Naive B cell (primary cell): Measurements from ENCODE around the gene COL6A1. TPM values are rescaled to one million over a fixed set of nuclear protein-coding genes. Genes with fewer than 3 reads are reported as not detected.
"Not testable (repeated sequence)": the region's sequence is repeated elsewhere in the genome, so short reads cannot be mapped to it uniquely, and the experiment has no call there.

Experiments
- ATAC-seq, 2 donors: fragments of 150-1000 bp; cut with Tn5 transposase; 2 replicates each; pipeline ENCODE4 v1.10.0; 2021; ENCODE audit warnings: low read depth in 2 of 2, mild to moderate bottlenecking in 2 of 2, moderate library complexity in 2 of 2
- DNase-seq: peaks from one replicate; pipeline ENCODE4 v3.0.0; 2022
- H3K27ac Mint-ChIP-seq, 6 donors: one replicate each; pipeline ENCODE4 v1.8.0; 2020 to 2022; ENCODE audit warnings: mild to moderate bottlenecking in 6 of 6, mixed read lengths in 6 of 6, moderate library complexity in 5 of 6, inconsistent platforms in 2 of 6
- H3K27me3 Mint-ChIP-seq, 3 donors: one replicate each; pipeline ENCODE4 v1.8.0; 2021 to 2022; ENCODE audit warnings: mixed read lengths in 3 of 3, mild to moderate bottlenecking in 1 of 3
- H3K36me3 Mint-ChIP-seq, 2 donors: one replicate each; pipeline ENCODE4 v1.8.0; 2020 to 2022; ENCODE audit warnings: mixed read lengths in 2 of 2, inconsistent platforms in 1 of 2, mild to moderate bottlenecking in 1 of 2
- H3K4me1 Mint-ChIP-seq, 3 donors: one replicate each; pipeline ENCODE4 v1.8.0; 2020 to 2022; ENCODE audit warnings: mixed read lengths in 3 of 3, inconsistent platforms in 1 of 3, mild to moderate bottlenecking in 1 of 3, moderate library complexity in 1 of 3
- H3K4me3 Mint-ChIP-seq, 8 donors: one replicate each; pipeline ENCODE4 v1.8.0; 2020 to 2022; ENCODE audit warnings: mild to moderate bottlenecking in 8 of 8, mixed read lengths in 8 of 8, moderate library complexity in 8 of 8, inconsistent platforms in 2 of 8
- H3K9me3 Mint-ChIP-seq, 7 donors: one replicate each; pipeline ENCODE4 v1.8.0; 2020 to 2022; ENCODE audit warnings: mixed read lengths in 7 of 7, mild to moderate bottlenecking in 5 of 7, inconsistent platforms in 2 of 7, moderate library complexity in 1 of 7
- polyA plus RNA-seq, 6 donors: library from polyadenylated mRNA; unstranded; fragments of 300-500 nt; fragmentation: Illumina TruSeq; gene quantifications; one replicate each; pipeline ENCODE4 v1.2.3, GENCODE V29; 2021; ENCODE audit warnings: low read depth in 6 of 6

The COL6A1 gene
- polyA plus RNA-seq, 6 donors from 2014 or later, result not detected

DNA sequence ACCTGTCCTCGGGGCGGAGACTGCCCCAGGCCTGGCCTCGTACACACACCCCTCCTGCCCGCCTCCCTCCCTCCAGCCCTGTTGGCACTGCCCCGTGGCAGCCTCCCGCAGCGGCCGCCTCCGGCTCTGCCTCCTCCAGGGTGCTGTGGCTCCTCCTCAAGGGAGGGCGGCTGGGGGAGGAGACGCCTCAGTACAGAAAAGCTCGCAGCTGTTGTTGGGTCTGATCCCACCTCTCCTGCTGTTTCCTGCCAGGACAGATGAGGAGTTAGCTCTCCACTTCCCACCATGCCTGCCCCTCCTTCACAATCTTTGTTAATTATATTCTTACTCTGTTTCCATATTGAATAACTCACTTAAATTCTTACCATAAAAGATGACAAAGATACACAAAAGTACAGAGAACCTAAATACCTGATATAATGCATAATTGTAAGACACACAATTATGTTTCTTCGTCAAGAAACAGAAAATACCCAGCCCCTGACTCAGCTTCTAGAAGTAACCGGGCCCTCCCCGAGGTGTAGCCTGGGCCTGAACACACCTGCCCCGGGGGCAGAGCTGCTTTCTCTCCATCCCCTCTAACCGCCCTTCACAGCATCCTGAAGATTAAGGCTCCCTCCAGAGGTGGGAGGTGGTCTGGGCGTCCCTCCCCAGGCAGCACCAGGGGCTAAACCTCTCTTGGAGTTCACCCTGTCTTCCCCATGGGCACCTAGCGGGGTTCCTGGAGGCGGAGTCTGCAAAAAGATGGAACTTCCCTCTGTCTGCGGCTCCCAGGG, 30.6 kb upstream of the COL6A1 start:
- Mint-ChIP-seq H3K9me3 (peaks cover 0 to 6% (median 2%) of the 10 kb centered on the region in 7 donors), H3K4me3 (no peak overlapping the region), H3K27ac (no peak overlapping the region), H3K36me3 (no peaks in the 10 kb centered on the region), H3K4me1 (no peaks in the 10 kb centered on the region), H3K27me3 (peaks cover 6 to 15% (median 8%) of the 10 kb centered on the region in 3 donors)
- DNase-seq (no peak), ATAC-seq (no peak)

DNA sequence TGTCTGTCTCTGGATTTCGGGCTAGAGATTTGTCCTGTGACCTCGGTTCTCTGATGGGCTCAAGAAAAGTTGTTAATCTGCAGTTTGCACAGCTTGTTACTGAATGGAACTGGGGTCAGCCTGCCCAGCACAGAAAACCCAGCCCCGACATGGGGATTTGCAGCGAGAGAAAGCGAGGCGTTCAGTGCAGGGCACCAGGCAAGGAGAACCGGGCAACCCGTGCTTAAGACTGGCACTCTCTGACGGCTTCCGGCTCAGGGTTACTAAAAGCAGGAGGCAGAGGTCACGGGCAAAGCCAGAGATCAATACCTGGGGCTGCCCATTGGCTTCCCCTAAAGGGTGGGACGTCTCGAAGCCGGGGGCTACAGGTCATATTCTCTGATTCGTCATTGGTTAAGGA, 29.9 kb upstream of the COL6A1 start:
- DNase-seq (no peak), ATAC-seq (no peak)
- H3K36me3 Mint-ChIP-seq, result no peaks in the 10 kb centered on the region
- H3K27me3 Mint-ChIP-seq, result peaks cover 13 to 23% (median 15%) of the 10 kb centered on the region in 3 donors
- no peaks in the 10 kb centered on the region for H3K4me1 Mint-ChIP-seq
- peaks cover 0 to 6% (median 3%) of the 10 kb centered on the region in 7 donors for H3K9me3 Mint-ChIP-seq
- H3K27ac Mint-ChIP-seq, result no peak overlapping the region
- H3K4me3 Mint-ChIP-seq, result no peak overlapping the region

DNA sequence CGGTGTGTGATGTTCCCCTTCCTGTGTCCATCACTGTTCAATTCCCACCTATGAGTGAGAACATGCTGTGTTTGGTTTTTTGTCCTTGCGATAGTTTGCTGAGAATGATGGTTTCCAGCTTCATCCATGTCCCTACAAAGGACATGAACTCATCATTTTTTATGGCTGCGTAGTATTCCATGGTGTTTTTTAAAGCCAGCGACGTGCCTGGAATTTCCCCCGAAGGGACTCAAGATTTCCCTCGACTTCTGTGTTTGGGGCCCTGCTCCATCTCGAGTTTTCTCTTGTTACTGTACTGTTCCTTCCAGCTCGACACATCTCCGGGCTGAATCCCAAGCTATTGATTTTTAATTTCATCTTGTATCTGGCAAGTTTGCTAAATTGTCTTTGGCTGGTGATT, 29.0 kb upstream of the COL6A1 start:
- not testable (repeated sequence) for ATAC-seq, H3K4me3 Mint-ChIP-seq, DNase-seq, H3K36me3 Mint-ChIP-seq, H3K27ac Mint-ChIP-seq, H3K9me3 Mint-ChIP-seq, H3K4me1 Mint-ChIP-seq
- peaks cover 18 to 31% (median 18%) of the 10 kb centered on the region in 3 donors for H3K27me3 Mint-ChIP-seq

DNA sequence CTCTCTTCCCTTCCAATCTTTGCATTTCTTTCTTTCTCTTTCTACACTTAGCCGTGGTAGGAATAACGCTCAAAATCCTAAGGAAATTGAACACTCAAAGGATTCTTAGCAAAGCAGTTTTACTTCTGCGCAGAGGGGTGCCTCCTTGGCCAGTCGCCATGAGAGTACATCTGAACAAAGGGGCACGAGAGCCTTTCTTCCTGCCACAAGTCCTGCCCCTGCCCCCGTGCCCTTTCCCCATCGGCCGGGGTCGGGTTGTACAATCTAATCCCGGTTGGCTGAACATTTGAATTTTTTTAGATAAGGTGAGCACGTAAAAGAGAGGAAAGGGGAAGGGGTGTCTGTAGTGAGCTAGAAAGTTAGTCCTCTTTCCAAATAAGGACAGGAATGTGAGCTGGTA, 28.6 kb upstream of the COL6A1 start:
- peaks cover 0 to 6% (median 3%) of the 10 kb centered on the region in 7 donors for H3K9me3 Mint-ChIP-seq
- no peak for ATAC-seq
- no peak for DNase-seq
- no peaks in the 10 kb centered on the region for H3K36me3 Mint-ChIP-seq
- H3K4me1 Mint-ChIP-seq, result no peaks in the 10 kb centered on the region
- H3K27me3 Mint-ChIP-seq, result peaks cover 18 to 34% (median 20%) of the 10 kb centered on the region in 3 donors
- no peak overlapping the region for H3K4me3 Mint-ChIP-seq
- no peak overlapping the region for H3K27ac Mint-ChIP-seq

DNA sequence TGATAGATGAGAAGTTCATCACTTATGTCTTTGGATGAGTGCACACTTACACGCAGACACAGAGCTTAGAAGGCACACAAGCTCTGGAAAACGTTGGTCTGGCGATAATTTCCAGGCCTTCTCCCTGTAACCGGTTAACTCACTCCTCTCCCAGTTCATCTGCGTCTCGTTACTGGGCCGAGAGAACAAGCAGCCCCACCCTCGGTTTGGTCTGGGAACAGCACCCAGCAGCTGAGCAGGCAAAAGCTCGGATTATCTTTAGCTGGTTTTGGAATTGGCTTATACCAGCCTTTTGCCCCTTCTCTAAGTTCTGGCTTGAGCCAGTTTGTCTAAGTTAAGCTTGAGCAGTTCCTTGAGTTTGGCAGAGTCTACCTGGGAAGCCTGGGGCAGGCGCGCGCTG, 27.3 kb upstream of the COL6A1 start:
- no peaks in the 10 kb centered on the region for H3K4me1 Mint-ChIP-seq
- H3K9me3 Mint-ChIP-seq, result peaks cover 0 to 10% (median 4%) of the 10 kb centered on the region in 7 donors
- no peak for ATAC-seq
- no peak for DNase-seq
- no peaks in the 10 kb centered on the region for H3K36me3 Mint-ChIP-seq
- H3K27me3 Mint-ChIP-seq, result peaks cover 30 to 47% (median 31%) of the 10 kb centered on the region in 3 donors
- no peak overlapping the region for H3K27ac Mint-ChIP-seq
- H3K4me3 Mint-ChIP-seq, result no peak overlapping the region

DNA sequence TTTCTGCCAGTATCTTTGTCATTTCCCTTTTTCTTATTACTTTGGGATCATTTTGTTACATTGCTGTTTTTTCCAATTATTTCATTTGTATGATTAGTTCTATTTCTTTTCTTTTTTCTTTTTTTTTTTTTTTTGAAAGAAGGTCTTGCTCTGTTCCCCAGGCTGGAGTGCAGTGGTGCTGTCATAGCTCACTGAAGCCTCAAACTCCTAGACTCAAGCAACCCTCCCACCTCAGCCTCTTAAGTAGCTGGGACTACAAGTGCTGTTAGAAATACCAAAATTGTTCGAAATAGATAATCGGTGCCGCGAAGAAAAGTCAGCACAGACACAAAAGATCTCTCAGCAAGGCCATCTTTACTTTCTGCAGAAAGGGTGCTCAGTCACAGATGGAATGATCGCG, 26.6 kb upstream of the COL6A1 start:
- ATAC-seq (no peak), DNase-seq (no peak)
- no peaks in the 10 kb centered on the region for H3K4me1 Mint-ChIP-seq
- H3K27ac Mint-ChIP-seq, result peak overlapping the region in 1 of 6 donors; percentile 35
- peaks cover 0 to 10% (median 4%) of the 10 kb centered on the region in 7 donors for H3K9me3 Mint-ChIP-seq
- H3K27me3 Mint-ChIP-seq, result peaks cover 31 to 50% (median 33%) of the 10 kb centered on the region in 3 donors
- no peaks in the 10 kb centered on the region for H3K36me3 Mint-ChIP-seq
- no peak overlapping the region for H3K4me3 Mint-ChIP-seq

DNA sequence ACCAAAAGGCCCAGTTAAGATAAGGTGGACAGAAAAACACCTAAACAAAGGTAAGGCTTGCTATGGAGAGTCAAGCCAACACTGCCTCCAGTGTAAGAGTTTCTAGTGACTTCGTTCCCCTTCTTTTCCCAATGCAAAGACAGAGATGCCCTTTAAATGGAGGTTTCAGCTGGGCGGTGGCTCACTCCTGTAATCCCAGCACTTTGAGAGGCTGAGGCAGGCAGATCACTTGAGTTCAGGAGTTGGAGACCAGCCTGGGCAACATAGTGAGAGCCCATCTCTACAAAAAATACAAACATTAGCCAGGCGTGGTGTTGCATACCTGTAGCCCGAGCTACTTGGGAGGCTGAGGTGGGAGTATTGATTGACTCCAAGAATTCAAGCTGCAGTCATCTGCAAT, 24.0 kb upstream of the COL6A1 start:
- Mint-ChIP-seq H3K4me3 (no peak overlapping the region), H3K27me3 (peaks cover 45 to 50% (median 45%) of the 10 kb centered on the region in 3 donors), H3K27ac (no peak overlapping the region)

DNA sequence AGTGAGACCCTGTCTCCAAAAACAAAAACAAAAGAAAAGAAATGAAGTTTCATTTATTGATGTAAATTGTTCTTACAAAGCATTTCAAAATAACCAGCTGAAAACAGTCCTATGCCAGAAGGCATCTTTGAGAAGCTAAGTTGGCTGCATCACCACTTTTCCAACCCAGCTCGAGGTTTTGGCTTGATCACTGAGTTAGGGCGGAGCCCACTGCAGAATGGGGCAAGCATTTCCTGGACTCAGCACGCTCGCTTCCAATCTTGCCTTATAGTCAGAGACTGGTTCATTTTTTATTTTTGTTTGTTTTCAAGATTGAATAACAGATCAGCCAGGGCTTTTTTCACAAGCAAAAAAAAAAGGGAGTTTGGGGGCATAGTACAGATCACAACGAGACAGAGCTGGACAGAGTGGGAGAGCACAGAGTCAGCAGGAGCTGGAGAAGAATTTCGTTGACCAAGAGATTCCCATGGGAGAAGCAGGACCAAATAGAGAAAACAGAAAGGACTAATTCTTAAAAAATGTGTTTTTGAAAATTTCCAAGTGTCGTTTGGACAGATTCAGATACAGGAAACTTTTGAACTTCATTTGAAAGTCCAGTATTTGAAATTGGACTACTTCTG, 23.5 kb upstream of the COL6A1 start:
- Mint-ChIP-seq H3K9me3 (peaks cover 7 to 33% (median 23%) of the 10 kb centered on the region in 7 donors), H3K4me3 (peak overlapping the region in 1 of 8 donors; percentile 54), H3K36me3 (peaks cover under 1 to 27% of the 10 kb centered on the region in 2 donors), H3K27me3 (peaks cover 45 to 50% (median 48%) of the 10 kb centered on the region in 3 donors), H3K4me1 (no peaks in the 10 kb centered on the region), H3K27ac (peak overlapping the region in 1 of 6 donors; percentile 3)
- no peak for ATAC-seq
- DNase-seq, result no peak

More for the DNA sequence above, 24.0 kb upstream of the COL6A1 start:
- Mint-ChIP-seq H3K4me1 (no peaks in the 10 kb centered on the region), H3K36me3 (peaks cover 0 to 22% of the 10 kb centered on the region in 2 donors), H3K9me3 (peaks cover 9 to 32% (median 22%) of the 10 kb centered on the region in 7 donors)
- ATAC-seq (no peak), DNase-seq (no peak)

DNA sequence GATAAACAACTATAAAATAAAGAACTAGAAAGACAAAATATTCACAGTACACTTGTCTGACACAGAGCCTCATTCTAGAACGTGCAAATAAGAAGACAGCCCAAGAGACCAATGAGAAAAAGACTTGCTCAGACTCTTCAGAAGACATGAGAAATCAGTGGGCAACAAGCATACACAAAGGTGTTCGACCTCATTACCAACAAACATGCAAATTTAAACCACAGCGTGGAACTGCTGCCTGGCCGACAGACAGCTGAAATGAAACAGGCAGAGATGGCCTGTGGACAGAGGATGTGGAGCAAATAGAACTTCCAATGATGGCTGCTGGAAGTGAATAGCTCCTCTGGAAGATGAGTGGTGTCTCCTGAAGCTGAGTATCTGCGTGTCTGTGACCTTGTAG, 22.4 kb upstream of the COL6A1 start:
- Mint-ChIP-seq H3K9me3 (peaks cover 13 to 42% (median 33%) of the 10 kb centered on the region in 7 donors), H3K4me1 (peaks cover 0 to 2% (median 0%) of the 10 kb centered on the region in 3 donors), H3K27ac (peak overlapping the region in 1 of 6 donors; percentile 50), H3K36me3 (peaks cover 11 to 38% of the 10 kb centered on the region in 2 donors), H3K27me3 (peaks cover 45 to 58% (median 55%) of the 10 kb centered on the region in 3 donors), H3K4me3 (no peak overlapping the region)
- no peak for DNase-seq
- no peak for ATAC-seq

DNA sequence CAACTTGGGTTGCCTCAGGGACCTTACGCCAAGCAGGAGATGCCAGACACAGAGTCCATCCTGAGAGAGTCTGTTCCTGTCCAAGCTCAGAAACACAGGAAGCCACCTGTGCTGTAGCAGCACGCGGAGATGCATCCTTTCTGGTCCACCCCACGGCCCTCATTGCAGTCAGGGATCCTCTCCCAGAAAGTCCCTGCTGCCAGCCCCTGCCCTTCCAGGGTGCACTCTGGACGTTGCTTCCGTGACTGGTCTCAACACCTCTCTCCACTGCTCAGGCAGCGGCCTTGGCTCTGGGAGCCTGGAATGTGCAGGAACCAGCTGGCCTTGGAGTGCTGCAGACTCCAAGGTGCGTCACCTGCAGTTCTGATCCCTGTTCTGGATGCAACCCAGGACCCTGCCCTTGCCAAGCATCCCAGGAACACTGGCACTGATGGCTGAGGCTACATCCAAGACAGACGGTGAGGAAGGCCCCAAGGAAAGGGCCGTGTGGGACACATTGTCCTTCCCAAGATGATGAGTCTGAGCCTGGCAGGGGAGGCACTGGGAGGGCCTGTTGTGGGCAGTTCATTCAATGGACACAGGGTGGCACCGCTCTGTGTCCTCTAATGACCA, 21.7 kb upstream of the COL6A1 start:
- H3K27me3 Mint-ChIP-seq, result peaks cover 45 to 62% (median 55%) of the 10 kb centered on the region in 3 donors
- H3K27ac Mint-ChIP-seq, result no peak overlapping the region

DNA sequence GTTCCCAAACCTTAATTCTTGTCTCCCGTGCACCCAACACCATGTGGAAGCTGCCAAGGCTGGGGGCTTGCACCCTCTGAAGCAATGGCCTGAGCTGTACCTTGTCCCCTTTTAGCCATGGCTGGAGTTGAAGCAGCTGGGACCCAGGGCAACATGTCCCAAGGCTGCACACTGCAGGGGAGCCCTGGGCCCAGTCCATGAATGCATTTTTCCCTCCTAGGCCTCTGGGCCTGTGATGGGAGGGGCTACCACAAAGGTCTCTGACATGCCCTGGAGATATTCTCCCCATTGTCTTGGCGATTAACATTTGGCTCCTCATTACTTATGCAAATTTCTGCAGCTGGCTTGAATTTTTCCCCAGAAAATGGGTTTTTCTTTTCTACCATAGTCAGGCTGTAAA, 20.2 kb upstream of the COL6A1 start:
- ATAC-seq, H3K27ac Mint-ChIP-seq, H3K4me3 Mint-ChIP-seq, H3K4me1 Mint-ChIP-seq, DNase-seq: not testable (repeated sequence)
- peaks cover 44 to 58% (median 58%) of the 10 kb centered on the region in 3 donors for H3K27me3 Mint-ChIP-seq
- peaks cover 13 to 46% of the 10 kb centered on the region in 2 donors for H3K36me3 Mint-ChIP-seq
- H3K9me3 Mint-ChIP-seq, result peaks cover 17 to 55% (median 41%) of the 10 kb centered on the region in 7 donors

More for the DNA sequence above, 21.7 kb upstream of the COL6A1 start:
- peaks cover 0 to 2% (median 0%) of the 10 kb centered on the region in 3 donors for H3K4me1 Mint-ChIP-seq
- H3K4me3 Mint-ChIP-seq, result no peak overlapping the region
- DNase-seq, result no peak
- peaks cover 13 to 41% of the 10 kb centered on the region in 2 donors for H3K36me3 Mint-ChIP-seq
- ATAC-seq, result no peak
- peaks cover 14 to 45% (median 36%) of the 10 kb centered on the region in 7 donors for H3K9me3 Mint-ChIP-seq

DNA sequence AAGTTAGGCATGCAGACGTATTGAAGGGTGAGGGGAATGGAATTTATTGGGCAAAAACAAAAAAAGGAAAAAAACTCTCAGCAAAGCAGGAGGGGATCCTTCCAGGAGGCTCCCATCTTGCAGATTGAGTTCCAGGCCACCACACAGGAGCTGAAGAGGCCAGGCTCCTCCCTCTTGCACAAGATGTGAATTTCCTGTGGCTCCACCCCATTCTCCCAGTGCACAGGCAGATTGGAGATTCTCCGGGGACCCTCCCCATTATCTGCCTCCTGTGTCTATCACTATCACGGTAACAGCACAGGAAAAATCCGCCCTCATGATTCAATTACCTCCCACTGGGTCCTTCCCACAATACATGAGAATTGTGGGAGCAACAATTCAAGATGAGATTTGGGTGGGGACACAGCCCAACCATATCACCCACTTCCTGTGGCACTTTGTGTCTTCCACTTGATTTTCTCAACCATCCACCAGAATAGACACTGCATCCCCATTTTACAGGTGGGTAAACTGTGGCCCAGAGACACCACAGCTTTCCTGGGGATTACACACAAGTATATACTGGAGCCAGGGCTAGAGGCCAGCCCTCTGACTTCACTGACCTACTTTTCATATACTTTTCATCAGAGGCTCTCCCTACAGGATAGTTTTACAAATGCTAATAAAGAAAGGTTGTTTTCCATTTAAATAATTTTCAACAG, 18.9 kb upstream of the COL6A1 start:
- peaks cover 0 to 2% (median 0%) of the 10 kb centered on the region in 3 donors for H3K4me1 Mint-ChIP-seq
- peaks cover 45 to 55% (median 54%) of the 10 kb centered on the region in 3 donors for H3K27me3 Mint-ChIP-seq
- peaks cover 13 to 46% of the 10 kb centered on the region in 2 donors for H3K36me3 Mint-ChIP-seq
- H3K4me3 Mint-ChIP-seq, result no peak overlapping the region
- no peak for ATAC-seq
- H3K27ac Mint-ChIP-seq, result no peak overlapping the region
- no peak for DNase-seq
- H3K9me3 Mint-ChIP-seq, result peaks cover 17 to 55% (median 40%) of the 10 kb centered on the region in 7 donors

DNA sequence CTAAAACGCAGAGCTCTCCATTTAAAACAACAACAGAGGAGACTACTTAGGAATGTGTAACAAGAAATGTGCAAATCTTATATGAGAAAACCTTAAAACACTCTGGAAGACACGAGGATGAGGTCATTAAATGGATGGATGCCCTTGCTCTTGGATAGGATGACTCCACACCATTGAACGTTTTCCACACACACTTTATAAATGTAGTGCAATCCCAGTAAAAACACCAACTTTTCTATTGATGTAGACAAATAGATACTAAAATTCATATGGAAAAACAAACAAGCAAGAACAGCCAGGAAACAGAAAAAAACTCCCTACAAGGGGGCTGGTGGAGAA, 18.4 kb upstream of the COL6A1 start:
- no peak for DNase-seq
- Mint-ChIP-seq H3K4me1 (peaks cover 0 to 2% (median 0%) of the 10 kb centered on the region in 3 donors), H3K27ac (peak overlapping the region in 1 of 6 donors; percentile 80), H3K9me3 (peaks cover 17 to 55% (median 40%) of the 10 kb centered on the region in 7 donors), H3K27me3 (peaks cover 44 to 55% (median 54%) of the 10 kb centered on the region in 3 donors), H3K36me3 (peaks cover 13 to 46% of the 10 kb centered on the region in 2 donors), H3K4me3 (no peak overlapping the region)
- no peak for ATAC-seq
